Heart left ventricle (tissue), 16 donors: ENCODE measurements around the gene RPS5. TPM values are rescaled to one million over a fixed set of nuclear protein-coding genes. Genes with fewer than 3 reads are reported as not detected.
A peak's percentile ranks its signal among the peaks of the same experiment; 100 is the strongest.

ENCODE experiments used
- ATAC-seq, 4 donors: fragments of 200-7000 bp; cut with Tn5 transposase; one replicate each; pipeline ENCODE4 v1.9.1; 2020 to 2022; ENCODE audit warnings: moderate library complexity in 4 of 4, mild to moderate bottlenecking in 3 of 4, moderate number of reproducible peaks in 1 of 4
- DNase-seq, 5 donors: peaks; one replicate each; pipeline ENCODE4 v3.0.0-alpha.2; 2020
- H3K27ac ChIP-seq, 12 donors: fragments of 200-600 bp; sonication (generic) in 4 of 12; one replicate each; pipeline versions ENCODE4 v1.5.0 to v1.8.0; 2016 to 2022; ENCODE audit warnings: mild to moderate bottlenecking in 2 of 12
- H3K27me3 ChIP-seq, 9 donors: fragments of 200-600 bp; sonication (generic) in 2 of 9; one replicate each; pipeline versions ENCODE4 v1.5.1 to v1.8.0; 2016 to 2022; ENCODE audit warnings: mild to moderate bottlenecking in 3 of 9
- H3K36me3 ChIP-seq, 9 donors: fragments of 200-600 bp; sonication (generic) in 2 of 9; one replicate each; pipeline versions ENCODE4 v1.5.0 to v1.8.0; 2018 to 2022; ENCODE audit warnings: mild to moderate bottlenecking in 2 of 9
- H3K4me1 ChIP-seq, 12 donors: fragments of 200-600 bp; sonication (generic) in 4 of 12; one replicate each; pipeline versions ENCODE4 v1.5.0 to v1.8.0; 2016 to 2022; ENCODE audit warnings: mild to moderate bottlenecking in 3 of 12
- H3K4me3 ChIP-seq, 12 donors: fragments of 200-600 bp; sonication (generic) in 4 of 12; one replicate each; pipeline versions ENCODE4 v1.5.0 to v1.8.0; 2017 to 2022; ENCODE audit warnings: mild to moderate bottlenecking in 9 of 12, moderate library complexity in 4 of 12
- H3K9me3 ChIP-seq, 12 donors: fragments of 200-600 bp; sonication (generic) in 4 of 12; one replicate each; pipeline versions ENCODE4 v1.5.0 to v1.8.0; 2016 to 2022; ENCODE audit warnings: mild to moderate bottlenecking in 1 of 12
- CTCF ChIP-seq, 12 donors: fragments of 200-600 bp; sonication (generic) in 4 of 12; IDR thresholded peaks; one replicate each; pipeline versions ENCODE4 v1.5.0 to v1.8.0; 2018 to 2022; ENCODE audit warnings: antibody characterized with exemption in 12 of 12, mild to moderate bottlenecking in 5 of 12
- POLR2A ChIP-seq, 2 donors: fragments of 450-650 bp; IDR thresholded peaks; one replicate each; pipeline ENCODE4 v1.6.1; 2017; ENCODE audit warnings: antibody characterized with exemption in 2 of 2, mild to moderate bottlenecking in 2 of 2, moderate library complexity in 2 of 2
- WGBS, 4 donors: extraction: QIAGEN DNeasy Blood & Tissue Kit in 2 of 4; methylation state at CpG; one replicate each; pipeline versions ENCODE4 v1.1.5 to v1.1.7; 2013 to 2018; 5-methylcytosine and 5-hydroxymethylcytosine counted together
- intact Hi-C, 10 donors: fragments of 100-400 bp; cut with DNase I; formaldehyde crosslinking; loops; one replicate each; pipeline versions ENCODE4 v1.11.1 to v1.14.2; 2022
- polyA plus RNA-seq, 2 donors: library from polyadenylated mRNA; stranded (reverse); fragments of 200-250 nt; gene quantifications; one replicate each; pipeline ENCODE4 v1.2.3, GENCODE V29; 2013
- total RNA-seq, 9 donors: library from RNA; depleted of rRNA in 2 of 9; stranded (reverse); fragments of >200 nt in 2 of 9; fragmentation: NEBNext Ultra II Directional in 3 of 9; extraction: Animal tissue kit (Norgen Biotek cat#: 25700) in 3 of 9; gene quantifications; one replicate each; pipeline versions ENCODE4 v1.1.0 to v1.2.4, GENCODE V29; 2016 to 2023
- donor health status: ischemic (EF 13 %, LVEDD 7.1; RV severe dilation, severe dysfunction).
- donor health status: healthy with polysubstance abuse.
- donor health status: DM: no; HTN: yes; CAD: no.
- donor health status: DM: no; HTN: no; CAD: no.
- donor health status: ischemic (EF 25% LVEDD 6.9; RV normal size, moderate dysfunction).
- donor health status: ischemic (EF 25% LVEDD 5.7; RV mildly dilated, moderate dysfunction).
- donor health status: healthy.
- donor health status: DM: yes; HTN: yes; CAD: no.
- donor health status: ischemic (EF 35%, LVEDD 5.7; RV mildly dilated, moderate dysfunction).
- donor health status: nonischemic (EF 11% LVEDD 7.7; RV severe dilation, severe dysfunction).
- donor health status: DM: yes; HTN: yes; CAD: no.
- donor health status: PGD.
- donor health status: ischemic (EF 29% LVEDD 5.4; RV normal size, mild dysfunction).
- donor health status: nonischemic (EF 23%, LVEDD 6.1; RV moderate dilation, normal function).

RPS5 gene
- total and polyA plus RNA-seq, 11 donors: 346 to 1,718 (median 485) TPM

GRCh38 chr19:58356766-58357480, 30.1 kb upstream of the RPS5 start:
- no peaks in the 10 kb centered on the region for H3K36me3 ChIP-seq
- H3K4me3 ChIP-seq: peak overlapping the region; percentile 26 to 62 (median 47)
- intact Hi-C loops: no loop called here
- 17 to 49% (median 32%) methylated on average over 23 to 75 of the region's 75 CpGs for WGBS, 4 donors
- no peak for TF ChIP-seq CTCF (IDR thresholded peaks at IDR 0.05)
- no peak for TF ChIP-seq POLR2A (IDR thresholded peaks at IDR 0.05)
- peak in 1 of 4 donors; percentile 3 for ATAC-seq
- H3K27me3 ChIP-seq: peaks cover 0 to 40% (median under 1%) of the 10 kb centered on the region in 9 donors
- H3K4me1 ChIP-seq: peaks cover 0 to 30% (median 17%) of the 10 kb centered on the region in 12 donors
- peak overlapping the region in 1 of 12 donors; percentile 50 for H3K27ac ChIP-seq
- DNase-seq: peak in 1 of 5 donors; percentile 64
- H3K9me3 ChIP-seq: no peaks in the 10 kb centered on the region

- Histone ChIP-seq H3K36me3 (no peaks in the 10 kb centered on the region), H3K9me3 (no peaks in the 10 kb centered on the region), H3K4me1 (peaks cover 0 to 32% (median 18%) of the 10 kb centered on the region in 12 donors), H3K27me3 (peaks cover 0 to 33% (median 0%) of the 10 kb centered on the region in 9 donors), H3K27ac (no peak overlapping the region), H3K4me3 (peak overlapping the region in 7 of 12 donors; percentile 46 to 62 (median 58))
- DNase-seq: peak in 1 of 5 donors; percentile 56
- no peak for TF ChIP-seq CTCF (IDR thresholded peaks at IDR 0.05)
- TF ChIP-seq POLR2A (IDR thresholded peaks at IDR 0.05): no peak
- ATAC-seq: no peak
- intact Hi-C loops: no loop called here
- WGBS, 4 donors: 65 to 72% (median 67%) methylated on average over 10 to 19 of the region's 19 CpGs
Measured at GRCh38 chr19:58357481-58358145, 29.5 kb upstream of the RPS5 start.

GRCh38 chr19:58361900-58362271, 25.2 kb upstream of the RPS5 start:
- TF ChIP-seq CTCF (IDR thresholded peaks at IDR 0.05): no peak
- TF ChIP-seq POLR2A (IDR thresholded peaks at IDR 0.05): no peak
- peak overlapping the region; percentile 86 to 98 (median 90) for H3K27ac ChIP-seq
- WGBS, 4 donors: 3 to 5% (median 3%) methylated on average over 28 of the region's 28 CpGs
- peaks cover 0 to 16% (median 0%) of the 10 kb centered on the region in 9 donors for H3K27me3 ChIP-seq
- H3K4me3 ChIP-seq: peak overlapping the region; percentile 54 to 92 (median 73)
- intact Hi-C loops: loop anchor here in 4 of 10 donors (2.0 to 5.0 kb wide), 2 partner anchors 33 to 35 kb away; partner anchors contain the start of gene ZSCAN22 (in 3 of the 4)
- no peaks in the 10 kb centered on the region for H3K9me3 ChIP-seq
- no peaks in the 10 kb centered on the region for H3K36me3 ChIP-seq
- ATAC-seq (peak; percentile 6 to 36 (median 24)), DNase-seq (peak in 4 of 5 donors; percentile 48 to 75 (median 60))
- H3K4me1 ChIP-seq: peaks cover 0 to 21% (median 8%) of the 10 kb centered on the region in 12 donors
